SK-N-SH (cell line): ENCODE results near the gene RASL11B.

ENCODE experiments used
- CTCF ChIP-seq: fragments of 200-600 bp; sonication (generic); IDR thresholded peaks from 2 replicates; pipeline ENCODE4 v1.6.1; 2017; ENCODE audit warnings: antibody characterized with exemption, mild to moderate bottlenecking, moderate library complexity
- FOXJ3 ChIP-seq: sonication (generic); formaldehyde crosslinking; IDR thresholded peaks from 2 replicates; pipeline ENCODE4 v1.5.1; 2020; ENCODE audit warnings: mild to moderate bottlenecking, missing genetic modification reagents
- JUND ChIP-seq: IDR thresholded peaks from 2 replicates; pipeline ENCODE4 v1.4.0; 2012
- NFIC ChIP-seq: IDR thresholded peaks from 2 replicates; pipeline ENCODE4 v1.4.0; 2012; ENCODE audit warnings: borderline replicate concordance
- POLR2AphosphoS5 ChIP-seq: IDR thresholded peaks from 2 replicates; pipeline ENCODE4 v1.6.1; 2012; ENCODE audit warnings: low read depth, low read length
- RAD21 ChIP-seq: IDR thresholded peaks from 2 replicates; pipeline ENCODE4 v1.6.1; 2012; ENCODE audit warnings: mild to moderate bottlenecking, low read length
- REST ChIP-seq: IDR thresholded peaks from 2 replicates; pipeline ENCODE4 v1.6.1; 2012; ENCODE audit warnings: mild to moderate bottlenecking, low read depth, low read length, moderate library complexity
- RFX5 ChIP-seq: IDR thresholded peaks from 2 replicates; pipeline ENCODE4 v1.6.1; 2012; ENCODE audit warnings: mild to moderate bottlenecking, improper control_type of control experiment, low read length
- SIN3A ChIP-seq: IDR thresholded peaks from 2 replicates; pipeline ENCODE4 v1.6.1; 2012; ENCODE audit warnings: low read depth, mild to moderate bottlenecking, low read length, moderate library complexity, borderline replicate concordance
- TAF1 ChIP-seq: IDR thresholded peaks from 2 replicates; pipeline ENCODE4 v1.6.1; 2012; ENCODE audit warnings: low read depth, mild to moderate bottlenecking, low read length, moderate library complexity, borderline replicate concordance
- TCF12 ChIP-seq: IDR thresholded peaks from 2 replicates; pipeline ENCODE4 v1.4.0; 2012
- USF1 ChIP-seq: IDR thresholded peaks from 2 replicates; pipeline ENCODE4 v1.4.0; 2012; ENCODE audit warnings: low read depth, borderline replicate concordance
- USF2 ChIP-seq: fragments of 150-350 bp; IDR thresholded peaks from 2 replicates; pipeline ENCODE4 v1.6.1; 2017; ENCODE audit warnings: antibody characterized with exemption, low read length, low read depth, borderline replicate concordance
- YY1 ChIP-seq: IDR thresholded peaks from 2 replicates; pipeline ENCODE4 v1.4.0; 2012; ENCODE audit warnings: low read depth, mild to moderate bottlenecking

GRCh38 chr4:52850406-52851124, 11.6 kb upstream of the RASL11B start:
- no peak for TF ChIP-seq JUND
- no peak for TF ChIP-seq CTCF
- TF ChIP-seq REST: no peak
- TF ChIP-seq RAD21: no peak
- no peak for TF ChIP-seq RFX5
- no peak for TF ChIP-seq TCF12
- TF ChIP-seq FOXJ3 (CRISPR knock-in tag): no peak
- no peak for TF ChIP-seq USF2
- TF ChIP-seq TAF1: no peak
- TF ChIP-seq NFIC: no peak
- TF ChIP-seq SIN3A: no peak
- no peak for TF ChIP-seq USF1
- TF ChIP-seq POLR2AphosphoS5: no peak
- TF ChIP-seq YY1: no peak
